Keratinocyte (primary cell): ENCODE data around the gene SLCO4C1.

Source experiments
- CTCF ChIP-seq, 3 experiments: IDR thresholded peaks in 1 of 3; conservative IDR thresholded peaks in 1 of 3; optimal IDR thresholded peaks in 1 of 3; 2 replicates in 2 of 3; 3 replicates in 1 of 3; pipeline versions ENCODE3 to v1.5.1; 2011; ENCODE audit warnings: low read length in 3 of 3, mild to moderate bottlenecking in 3 of 3, moderate library complexity in 2 of 3, control low read depth in 1 of 3, inconsistent platforms in 1 of 3; ENCODE audit not compliant: insufficient read depth in 2 of 3; ENCODE audit errors: extremely low read depth in 1 of 3
- EZH2 ChIP-seq: IDR thresholded peaks from one replicate; pipeline ENCODE4 v1.6.1; 2012; ENCODE audit warnings: inconsistent platforms, mild to moderate bottlenecking, low read length, moderate library complexity

- TF ChIP-seq CTCF (optimal IDR thresholded peaks at IDR 0.05 in 1 of 3, IDR thresholded peaks at IDR 0.05 in 1 of 3, conservative IDR thresholded peaks at IDR 0.05 in 1 of 3; ENCODE audit: extremely low read depth in 1 of 3, insufficient read depth in 2 of 3, low read length in 3 of 3) (no peak), EZH2 (no peak)
Measured at GRCh38 chr5:102226321-102226720, 69.8 kb downstream of the SLCO4C1 start.
